Neural cell (in vitro differentiated cells): ENCODE data around the gene SFXN1. TPM values are rescaled to one million over a fixed set of nuclear protein-coding genes. Genes with fewer than 3 reads are reported as not detected.
A peak's percentile ranks its signal among the peaks of the same experiment; 100 is the strongest.

ENCODE experiments used
- H2AFZ ChIP-seq: fragments of 200-600, 300-800 bp; sonication (generic), shearing (Covaris generic); 2 replicates; pipeline ENCODE4 v1.6.0; 2014; ENCODE audit warnings: low read depth, mild to moderate bottlenecking, antibody characterized with exemption, low read length, moderate library complexity
- H3F3A ChIP-seq: fragments of 200-600 bp; shearing (Covaris generic); 2 replicates; pipeline ENCODE4 v1.6.1; 2016; ENCODE audit warnings: mild to moderate bottlenecking, moderate library complexity, mixed read lengths, antibody characterized with exemption, low read length; ENCODE audit not compliant: insufficient read depth, poor library complexity, severe bottlenecking
- H3K27ac ChIP-seq: fragments of 200-600, 300-800 bp; sonication (generic), shearing (Covaris generic); 2 replicates; pipeline ENCODE4 v1.5.1; 2014; ENCODE audit warnings: mild to moderate bottlenecking, low read length, moderate library complexity
- H3K27me3 ChIP-seq: fragments of 300-800, 200-600 bp; sonication (generic), shearing (Covaris generic); 2 replicates; pipeline ENCODE4 v1.6.0; 2014; ENCODE audit warnings: mild to moderate bottlenecking, low read depth, low read length, moderate library complexity; ENCODE audit not compliant: insufficient read depth
- H3K36me3 ChIP-seq: fragments of 300-800, 200-600 bp; sonication (generic), shearing (Covaris generic); 2 replicates; pipeline ENCODE4 v1.5.1; 2014; ENCODE audit warnings: mild to moderate bottlenecking, antibody characterized with exemption, low read length, moderate library complexity; ENCODE audit not compliant: insufficient read depth
- H3K4me2 ChIP-seq: fragments of 300-800, 200-600 bp; sonication (generic), shearing (Covaris generic); 2 replicates; pipeline ENCODE4 v1.6.0; 2014; ENCODE audit warnings: mild to moderate bottlenecking, low read length
- H3K4me3 ChIP-seq: fragments of 300-800, 200-600 bp; sonication (generic), shearing (Covaris generic); 2 replicates; pipeline ENCODE4 v1.5.1; 2014; ENCODE audit warnings: mild to moderate bottlenecking, low read length, moderate library complexity
- H3K79me2 ChIP-seq: fragments of 200-600 bp; shearing (Covaris generic); replicated peaks from 2 replicates; pipeline ENCODE4 v1.6.0; 2014; ENCODE audit warnings: mild to moderate bottlenecking, low read length, moderate library complexity; ENCODE audit not compliant: insufficient read depth
- H3K9ac ChIP-seq: fragments of 300-800, 200-600 bp; sonication (generic), shearing (Covaris generic); 2 replicates; pipeline ENCODE4 v1.6.1; 2016; ENCODE audit warnings: mild to moderate bottlenecking, low read length, mixed read lengths
- H3K9me2 ChIP-seq: fragments of 200-600 bp; shearing (Covaris generic); 2 replicates; pipeline ENCODE4 v1.6.1; 2016; ENCODE audit warnings: mild to moderate bottlenecking, low read length, mixed read lengths; ENCODE audit not compliant: insufficient read depth
- H3K9me3 ChIP-seq: fragments of 200-600, 300-800 bp; sonication (generic), shearing (Covaris generic); 2 replicates; pipeline ENCODE4 v1.6.1; 2016; ENCODE audit warnings: mild to moderate bottlenecking, mixed run types, low read length, moderate library complexity, mixed read lengths
- H4K20me1 ChIP-seq: fragments of 200-600 bp; shearing (Covaris generic); 2 replicates; pipeline ENCODE4 v1.6.1; 2016; ENCODE audit warnings: mild to moderate bottlenecking, mixed run types; ENCODE audit not compliant: insufficient read depth
- CTCF ChIP-seq: fragments of 450-650 bp; IDR thresholded peaks from 2 replicates; pipeline ENCODE4 v1.5.1; 2014; ENCODE audit warnings: antibody characterized with exemption, mild to moderate bottlenecking, moderate library complexity; ENCODE audit not compliant: poor library complexity, severe bottlenecking
- EP300 ChIP-seq: fragments of 450-650 bp; conservative IDR thresholded peaks from 2 replicates; pipeline ENCODE4 v1.6.1; 2014; ENCODE audit warnings: antibody characterized with exemption, mild to moderate bottlenecking, moderate library complexity; ENCODE audit not compliant: poor library complexity, severe bottlenecking
- EZH2 ChIP-seq: fragments of 200-600, 300-800 bp; shearing (Covaris generic), sonication (generic); IDR thresholded peaks from 2 replicates; pipeline ENCODE4 v1.6.1; 2014; ENCODE audit warnings: antibody characterized with exemption, low read length, borderline replicate concordance, mild to moderate bottlenecking; ENCODE audit not compliant: insufficient read depth, poor library complexity, severe bottlenecking
- MXI1 ChIP-seq: fragments of 450-650 bp; conservative IDR thresholded peaks from 2 replicates; pipeline ENCODE4 v1.6.1; 2014; ENCODE audit warnings: antibody characterized with exemption, mild to moderate bottlenecking; ENCODE audit not compliant: poor library complexity, severe bottlenecking
- POLR2AphosphoS5 ChIP-seq: IDR thresholded peaks from 2 replicates; pipeline ENCODE4 v1.6.1; 2012
- RAD21 ChIP-seq: fragments of 450-650 bp; conservative IDR thresholded peaks from 2 replicates; pipeline ENCODE4 v1.6.1; 2014; ENCODE audit warnings: antibody characterized with exemption, mild to moderate bottlenecking, moderate library complexity
- REST ChIP-seq: IDR thresholded peaks from 2 replicates; pipeline ENCODE4 v1.6.1; 2012; ENCODE audit warnings: borderline replicate concordance
- SMC3 ChIP-seq: fragments of 450-650 bp; conservative IDR thresholded peaks from 2 replicates; pipeline ENCODE4 v1.6.1; 2014; ENCODE audit warnings: antibody characterized with exemption, mild to moderate bottlenecking, moderate library complexity; ENCODE audit not compliant: poor library complexity
- TAF1 ChIP-seq: IDR thresholded peaks from 2 replicates; pipeline ENCODE4 v1.6.1; 2012; ENCODE audit warnings: low read depth
- polyA minus RNA-seq: library from RNA; depleted of rRNA, polyadenylated mRNA; stranded (reverse); fragments of >200 nt; gene quantifications from 2 replicates; pipeline ENCODE4 v1.2.3, GENCODE V29; 2014
- polyA plus RNA-seq: library from polyadenylated mRNA; depleted of rRNA; stranded (reverse); fragments of >200 nt; gene quantifications from 2 replicates; pipeline ENCODE4 v1.2.3, GENCODE V29; 2014

The SFXN1 gene, protein sequence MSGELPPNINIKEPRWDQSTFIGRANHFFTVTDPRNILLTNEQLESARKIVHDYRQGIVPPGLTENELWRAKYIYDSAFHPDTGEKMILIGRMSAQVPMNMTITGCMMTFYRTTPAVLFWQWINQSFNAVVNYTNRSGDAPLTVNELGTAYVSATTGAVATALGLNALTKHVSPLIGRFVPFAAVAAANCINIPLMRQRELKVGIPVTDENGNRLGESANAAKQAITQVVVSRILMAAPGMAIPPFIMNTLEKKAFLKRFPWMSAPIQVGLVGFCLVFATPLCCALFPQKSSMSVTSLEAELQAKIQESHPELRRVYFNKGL
- polyA plus RNA-seq: 109 and 137 TPM in 2 replicates
- 139 and 145 TPM in 2 replicates for polyA minus RNA-seq

- peaks cover 46% of the 10 kb centered on the region for H3K79me2 ChIP-seq
- TF ChIP-seq TAF1 (peak; percentile 51), EZH2 (no peak), REST (no peak), MXI1 (peak; percentile 81), POLR2AphosphoS5 (peak; percentile 89), RAD21 (no peak), CTCF (no peak), SMC3 (no peak), EP300 (no peak)
- H3K9me2 ChIP-seq: no peaks in the 10 kb centered on the region
These were observed at the start of gene SFXN1 for GRCh38 chr5:175478384-175479124. SFXN1 (plus strand) TSS chr5:175478560; CDS start chr5:175492104, 13,544 bp downstream.

DNA sequence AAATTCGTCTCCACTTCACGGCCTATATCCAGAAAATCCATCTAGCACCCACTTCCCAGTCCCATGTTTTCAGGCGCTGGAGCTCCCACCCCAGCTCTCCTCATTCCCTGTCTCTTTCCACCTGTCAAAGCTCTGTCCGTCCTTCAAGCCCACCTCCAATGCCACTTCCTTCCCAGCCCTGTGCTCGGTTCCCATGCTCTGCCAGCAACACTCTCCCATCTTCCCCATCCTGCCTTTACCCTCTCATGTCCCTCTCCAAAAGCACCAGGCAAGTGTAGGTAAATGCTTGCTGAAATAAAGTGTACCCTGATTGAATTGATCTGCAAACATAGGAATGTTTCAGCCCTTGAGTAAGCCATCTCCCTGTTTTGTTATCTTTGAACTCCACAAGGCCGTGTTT lies 43.6 kb upstream of the SFXN1 start:
- Histone ChIP-seq H3K27ac (no peak overlapping the region), H4K20me1 (no peaks in the 10 kb centered on the region), H3K27me3 (no peaks in the 10 kb centered on the region), H3K9me3 (no peaks in the 10 kb centered on the region), H3K4me3 (no peak overlapping the region), H3K36me3 (no peaks in the 10 kb centered on the region), H3K79me2 (no peaks in the 10 kb centered on the region), H2AFZ (no peak overlapping the region), H3K4me2 (no peak overlapping the region), H3K9me2 (no peaks in the 10 kb centered on the region), H3K9ac (no peak overlapping the region), H3F3A (no peaks in the 10 kb centered on the region)
- no peak for TF ChIP-seq TAF1
- no peak for TF ChIP-seq REST
- TF ChIP-seq SMC3: no peak
- no peak for TF ChIP-seq CTCF
- TF ChIP-seq RAD21: no peak
- no peak for TF ChIP-seq EP300
- TF ChIP-seq POLR2AphosphoS5: no peak
- no peak for TF ChIP-seq MXI1
- no peak for TF ChIP-seq EZH2

More at GRCh38 chr5:175478384-175479124, at the start of gene SFXN1:
- Histone ChIP-seq H3K27me3 (no peaks in the 10 kb centered on the region), H3K4me2 (peak within 1 kb of the TSS; percentile 64), H3K9ac (peak within 1 kb of the TSS; percentile 87), H3K36me3 (peaks cover 6% of the 10 kb centered on the region), H3K27ac (peak within 1 kb of the TSS; percentile 64), H3K9me3 (no peaks in the 10 kb centered on the region), H3F3A (no peaks in the 10 kb centered on the region), H4K20me1 (no peaks in the 10 kb centered on the region), H3K4me3 (peak within 1 kb of the TSS; percentile 83), H2AFZ (peak within 1 kb of the TSS; percentile 67)
